Inflammatory macrophage (primary cell): ENCODE measurements around the gene KCNMA1.

Experiments
- DNase-seq, 2 donors: peaks; one replicate each; pipeline ENCODE4 v3.0.0-alpha.2; 2020 to 2022

The KCNMA1 gene

GRCh38 chr10:77004917-77005564 lies 632.6 kb downstream of the KCNMA1 start:
- peak; percentile 40 to 41 for DNase-seq

GRCh38 chr10:77002872-77003271 lies 634.7 kb downstream of the KCNMA1 start:
- no peak for DNase-seq

- no peak for DNase-seq
Observed at GRCh38 chr10:77001206-77001605, 636.4 kb downstream of the KCNMA1 start.

- DNase-seq, result no peak
Observed at GRCh38 chr10:76998451-76998850, 639.2 kb downstream of the KCNMA1 start.

GRCh38 chr10:76997631-76998030 lies 640.0 kb downstream of the KCNMA1 start:
- DNase-seq, result no peak

GRCh38 chr10:76995023-76995422 lies 642.6 kb downstream of the KCNMA1 start:
- no peak for DNase-seq

GRCh38 chr10:76993213-76993612 lies 644.4 kb downstream of the KCNMA1 start:
- no peak for DNase-seq

- no peak for DNase-seq
Observed at GRCh38 chr10:76992467-76992866, 645.1 kb downstream of the KCNMA1 start.

GRCh38 chr10:76991621-76992020 lies 646.0 kb downstream of the KCNMA1 start:
- DNase-seq, result no peak

GRCh38 chr10:76990561-76990960 lies 647.0 kb downstream of the KCNMA1 start:
- DNase-seq, result no peak

- peak; percentile 48 to 65 for DNase-seq
Observed at GRCh38 chr10:76984559-76985443, 652.8 kb downstream of the KCNMA1 start.

- DNase-seq, result no peak
Observed at GRCh38 chr10:76983624-76984023, 654.0 kb downstream of the KCNMA1 start.

- no peak for DNase-seq
Observed at GRCh38 chr10:76982671-76983070, 654.9 kb downstream of the KCNMA1 start.

GRCh38 chr10:76981251-76981650 lies 656.4 kb downstream of the KCNMA1 start:
- no peak for DNase-seq

- DNase-seq, result no peak
Observed at GRCh38 chr10:76977901-76978300, 659.7 kb downstream of the KCNMA1 start.

GRCh38 chr10:76977046-76977445 lies 660.6 kb downstream of the KCNMA1 start:
- DNase-seq, result no peak

GRCh38 chr10:76976142-76976541 lies 661.5 kb downstream of the KCNMA1 start:
- no peak for DNase-seq

GRCh38 chr10:76975126-76975525 lies 662.5 kb downstream of the KCNMA1 start:
- DNase-seq, result no peak

- no peak for DNase-seq
Observed at GRCh38 chr10:76974017-76974691, 663.5 kb downstream of the KCNMA1 start.

- DNase-seq, result no peak
Observed at GRCh38 chr10:76973091-76974016, 664.3 kb downstream of the KCNMA1 start.

- no peak for DNase-seq
Observed at GRCh38 chr10:76972541-76972940, 665.1 kb downstream of the KCNMA1 start.

GRCh38 chr10:76971547-76972170 lies 665.9 kb downstream of the KCNMA1 start:
- DNase-seq, result no peak
